GM12875 (cell line): Measurements from ENCODE around the gene NUDCD3.

Experiments
- H3K4me3 ChIP-seq: one replicate; pipeline ENCODE4 v1.5.1; 2011; ENCODE audit warnings: low read depth, low read length, control low read depth
- TF ChIP-seq, protein P1 (sequence below): IDR thresholded peaks from 2 replicates; pipeline ENCODE4 v1.5.1; 2011; ENCODE audit warnings: low read depth, mild to moderate bottlenecking, control low read depth, inconsistent platforms, low read length, moderate library complexity, borderline replicate concordance; ENCODE audit not compliant: insufficient read depth

NUDCD3 gene

GRCh38 chr7:44393238-44394111 lies 97.0 kb downstream of the NUDCD3 start:
- H3K4me3 ChIP-seq = no peak overlapping the region
- TF ChIP-seq, protein P1, sequence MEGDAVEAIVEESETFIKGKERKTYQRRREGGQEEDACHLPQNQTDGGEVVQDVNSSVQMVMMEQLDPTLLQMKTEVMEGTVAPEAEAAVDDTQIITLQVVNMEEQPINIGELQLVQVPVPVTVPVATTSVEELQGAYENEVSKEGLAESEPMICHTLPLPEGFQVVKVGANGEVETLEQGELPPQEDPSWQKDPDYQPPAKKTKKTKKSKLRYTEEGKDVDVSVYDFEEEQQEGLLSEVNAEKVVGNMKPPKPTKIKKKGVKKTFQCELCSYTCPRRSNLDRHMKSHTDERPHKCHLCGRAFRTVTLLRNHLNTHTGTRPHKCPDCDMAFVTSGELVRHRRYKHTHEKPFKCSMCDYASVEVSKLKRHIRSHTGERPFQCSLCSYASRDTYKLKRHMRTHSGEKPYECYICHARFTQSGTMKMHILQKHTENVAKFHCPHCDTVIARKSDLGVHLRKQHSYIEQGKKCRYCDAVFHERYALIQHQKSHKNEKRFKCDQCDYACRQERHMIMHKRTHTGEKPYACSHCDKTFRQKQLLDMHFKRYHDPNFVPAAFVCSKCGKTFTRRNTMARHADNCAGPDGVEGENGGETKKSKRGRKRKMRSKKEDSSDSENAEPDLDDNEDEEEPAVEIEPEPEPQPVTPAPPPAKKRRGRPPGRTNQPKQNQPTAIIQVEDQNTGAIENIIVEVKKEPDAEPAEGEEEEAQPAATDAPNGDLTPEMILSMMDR = no peak

- TF ChIP-seq, protein P1 = no peak
- H3K4me3 ChIP-seq = no peak overlapping the region
Observed at GRCh38 chr7:44392618-44393010, 97.8 kb downstream of the NUDCD3 start.

GRCh38 chr7:44391746-44392617 lies 98.5 kb downstream of the NUDCD3 start:
- H3K4me3 ChIP-seq = no peak overlapping the region
- TF ChIP-seq, protein P1 = no peak

DNA sequence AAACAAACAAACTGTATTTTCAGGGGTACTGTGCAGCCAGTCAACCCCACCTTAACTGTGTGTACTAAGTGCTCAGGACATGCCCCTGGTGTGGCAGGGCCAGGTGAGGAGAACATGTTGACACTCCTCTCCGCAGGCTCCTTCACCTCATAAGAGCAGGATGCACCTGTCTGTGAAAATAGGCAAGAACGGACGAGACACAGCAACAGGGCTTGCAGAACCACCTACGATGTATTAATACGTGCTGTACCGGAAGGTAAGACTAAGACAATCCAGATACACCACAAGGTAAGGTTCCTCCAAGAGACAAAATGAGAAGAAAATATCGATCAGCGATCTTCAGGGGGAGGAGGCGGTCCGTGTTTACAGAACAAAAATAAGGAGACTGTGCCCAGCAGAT lies 99.3 kb downstream of the NUDCD3 start:
- TF ChIP-seq, protein P1 = no peak
- H3K4me3 ChIP-seq = no peak overlapping the region

- no peak overlapping the region for H3K4me3 ChIP-seq
- TF ChIP-seq, protein P1 = no peak
Observed at GRCh38 chr7:44390701-44391100, 99.8 kb downstream of the NUDCD3 start.

GRCh38 chr7:44388089-44388970 lies 102.1 kb downstream of the NUDCD3 start:
- TF ChIP-seq, protein P1 = no peak
- no peak overlapping the region for H3K4me3 ChIP-seq
